ENCODE data around the gene PRSS12.

PRSS12 gene

DNA sequence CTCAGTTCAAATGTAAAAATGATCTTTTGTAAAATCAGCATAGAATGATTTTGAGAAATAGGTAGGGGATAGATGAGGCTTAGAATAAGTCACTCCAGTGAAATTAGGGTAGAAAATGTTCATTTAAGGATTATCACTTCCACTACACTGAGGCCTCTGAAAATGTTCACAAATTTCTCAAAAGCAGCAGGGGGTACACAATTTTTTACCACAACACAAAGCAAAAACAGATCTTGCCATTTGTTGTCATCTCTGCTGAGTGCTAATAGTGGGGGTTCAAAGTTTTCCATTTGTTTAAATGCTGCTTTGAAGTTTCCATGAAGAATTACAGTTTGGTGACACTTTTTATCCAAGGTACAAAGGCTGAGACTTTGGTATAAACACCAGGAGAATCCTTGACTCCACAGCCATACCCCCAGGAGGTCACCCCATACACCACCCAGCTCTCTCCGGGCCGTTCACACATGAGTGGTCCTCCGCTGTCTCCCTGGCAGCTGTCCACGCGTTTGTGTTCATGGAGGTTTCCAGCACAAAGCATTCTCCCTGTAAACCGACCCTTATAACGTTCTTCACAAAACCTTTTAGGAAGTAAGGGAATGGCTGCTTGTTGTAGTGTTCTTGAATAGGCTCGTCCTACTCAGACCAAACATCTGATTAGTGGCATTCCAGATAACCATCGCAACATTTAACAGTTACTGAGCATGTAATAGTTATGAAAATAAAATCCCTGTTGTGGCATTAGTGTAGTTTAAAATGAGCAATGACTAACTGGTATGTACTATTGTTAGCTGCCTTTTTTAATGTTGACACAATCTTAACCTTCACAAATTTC is 71.0 kb downstream of the PRSS12 start:
- H3K9ac ChIP-seq, result no peak overlapping the region
- no peak overlapping the region for H3K27ac ChIP-seq
- no peaks in the 10 kb centered on the region for H3K27me3 ChIP-seq (ENCODE audit: control insufficient read depth, insufficient read depth, low read length)
- no peak overlapping the region for H2AFZ ChIP-seq
- no peak overlapping the region for H3K4me3 ChIP-seq (ENCODE audit: low read depth, low read length)
- H3K36me3 ChIP-seq (ENCODE audit: control insufficient read depth, insufficient read depth, low read length), result no peaks in the 10 kb centered on the region
- TF ChIP-seq, protein P1, sequence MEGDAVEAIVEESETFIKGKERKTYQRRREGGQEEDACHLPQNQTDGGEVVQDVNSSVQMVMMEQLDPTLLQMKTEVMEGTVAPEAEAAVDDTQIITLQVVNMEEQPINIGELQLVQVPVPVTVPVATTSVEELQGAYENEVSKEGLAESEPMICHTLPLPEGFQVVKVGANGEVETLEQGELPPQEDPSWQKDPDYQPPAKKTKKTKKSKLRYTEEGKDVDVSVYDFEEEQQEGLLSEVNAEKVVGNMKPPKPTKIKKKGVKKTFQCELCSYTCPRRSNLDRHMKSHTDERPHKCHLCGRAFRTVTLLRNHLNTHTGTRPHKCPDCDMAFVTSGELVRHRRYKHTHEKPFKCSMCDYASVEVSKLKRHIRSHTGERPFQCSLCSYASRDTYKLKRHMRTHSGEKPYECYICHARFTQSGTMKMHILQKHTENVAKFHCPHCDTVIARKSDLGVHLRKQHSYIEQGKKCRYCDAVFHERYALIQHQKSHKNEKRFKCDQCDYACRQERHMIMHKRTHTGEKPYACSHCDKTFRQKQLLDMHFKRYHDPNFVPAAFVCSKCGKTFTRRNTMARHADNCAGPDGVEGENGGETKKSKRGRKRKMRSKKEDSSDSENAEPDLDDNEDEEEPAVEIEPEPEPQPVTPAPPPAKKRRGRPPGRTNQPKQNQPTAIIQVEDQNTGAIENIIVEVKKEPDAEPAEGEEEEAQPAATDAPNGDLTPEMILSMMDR (IDR thresholded peaks at IDR 0.05), result no peak
- H3K79me2 ChIP-seq, result no peaks in the 10 kb centered on the region
- H3K4me1 ChIP-seq, result peaks cover 2% of the 10 kb centered on the region
- no peak overlapping the region for H3K4me2 ChIP-seq (ENCODE audit: low read length)
- no peaks in the 10 kb centered on the region for H3K9me3 ChIP-seq (ENCODE audit: control insufficient read depth, low read length)

DNA sequence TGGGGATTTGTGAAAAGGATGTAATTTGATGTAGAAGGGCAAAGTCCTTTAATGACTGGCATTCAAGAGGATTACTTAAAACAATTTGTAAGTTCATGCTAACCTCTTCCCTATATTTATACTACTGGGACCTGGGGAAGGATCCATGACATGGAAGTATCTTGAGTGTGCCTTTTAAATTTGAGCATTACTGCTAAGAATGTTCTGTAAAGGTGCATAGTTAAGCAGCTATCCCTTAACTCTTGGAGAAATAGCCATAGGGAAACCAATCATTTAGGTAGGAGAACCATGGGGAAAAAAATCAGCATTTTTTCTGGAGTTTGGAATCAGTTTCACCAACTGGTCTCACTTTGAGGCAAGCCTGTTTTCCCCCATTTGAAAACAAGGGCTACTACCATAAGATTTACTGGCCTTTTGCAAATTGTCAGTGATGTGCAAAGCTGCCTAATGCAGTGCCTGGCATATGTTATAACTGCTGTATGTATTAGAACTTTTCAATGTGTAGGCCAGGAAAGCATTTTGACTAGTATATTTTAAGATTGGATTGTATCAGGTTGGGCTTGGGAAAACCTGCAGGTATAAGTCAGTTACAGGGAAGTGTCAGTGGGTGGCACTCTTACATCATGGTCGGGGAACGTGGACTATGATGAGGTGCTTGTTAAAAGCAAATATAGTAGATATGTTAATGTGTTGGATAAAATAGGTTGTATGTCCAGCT is 72.1 kb downstream of the PRSS12 start:
- H3K9ac ChIP-seq, result no peak overlapping the region
- H3K79me2 ChIP-seq, result no peaks in the 10 kb centered on the region
- H3K4me1 ChIP-seq, result peaks cover 2% of the 10 kb centered on the region
- H3K9me3 ChIP-seq (ENCODE audit: control insufficient read depth, low read length), result no peaks in the 10 kb centered on the region
- no peak overlapping the region for H3K4me3 ChIP-seq (ENCODE audit: low read depth, low read length)
- TF ChIP-seq, protein P1 (IDR thresholded peaks at IDR 0.05), result peak; percentile 42
- H3K27ac ChIP-seq, result no peak overlapping the region
- H3K36me3 ChIP-seq (ENCODE audit: control insufficient read depth, insufficient read depth, low read length), result no peaks in the 10 kb centered on the region
- H3K27me3 ChIP-seq (ENCODE audit: control insufficient read depth, insufficient read depth, low read length), result no peaks in the 10 kb centered on the region
- H3K4me2 ChIP-seq (ENCODE audit: low read length), result no peak overlapping the region
- no peak overlapping the region for H2AFZ ChIP-seq

DNA sequence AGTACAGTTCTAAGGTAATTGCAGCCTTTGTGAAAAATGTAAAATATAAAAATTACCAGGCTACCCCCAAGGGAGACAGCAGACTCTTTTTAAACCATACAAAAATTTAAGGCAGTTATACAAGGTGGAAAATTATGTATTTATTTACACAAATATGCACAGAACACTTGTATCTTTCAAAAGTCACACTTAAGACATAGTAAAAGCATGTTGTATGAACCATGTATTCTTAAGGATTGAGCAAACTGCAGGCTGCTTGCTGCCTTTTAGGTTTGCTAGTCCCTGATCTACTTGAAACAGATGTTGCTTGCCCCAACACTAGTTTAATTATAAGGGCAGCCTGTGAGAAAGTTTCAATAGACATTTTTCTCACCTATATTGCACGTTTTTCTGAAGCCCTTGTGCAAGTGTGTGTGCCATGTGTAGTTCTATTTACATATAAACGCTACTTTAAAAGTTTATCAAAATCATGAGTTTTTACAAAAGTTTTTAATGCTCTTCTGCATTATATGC is 72.8 kb downstream of the PRSS12 start:
- Histone ChIP-seq H3K79me2 (no peaks in the 10 kb centered on the region), H3K9me3 (ENCODE audit: control insufficient read depth, low read length) (no peaks in the 10 kb centered on the region), H3K4me3 (ENCODE audit: low read depth, low read length) (peak overlapping the region; percentile 95), H3K9ac (no peak overlapping the region), H3K4me1 (peaks cover 2% of the 10 kb centered on the region), H3K4me2 (ENCODE audit: low read length) (peak overlapping the region; percentile 94), H3K36me3 (ENCODE audit: control insufficient read depth, insufficient read depth, low read length) (no peaks in the 10 kb centered on the region), H3K27me3 (ENCODE audit: control insufficient read depth, insufficient read depth, low read length) (no peaks in the 10 kb centered on the region), H2AFZ (no peak overlapping the region), H3K27ac (no peak overlapping the region)
- TF ChIP-seq, protein P1 (IDR thresholded peaks at IDR 0.05), result no peak

DNA sequence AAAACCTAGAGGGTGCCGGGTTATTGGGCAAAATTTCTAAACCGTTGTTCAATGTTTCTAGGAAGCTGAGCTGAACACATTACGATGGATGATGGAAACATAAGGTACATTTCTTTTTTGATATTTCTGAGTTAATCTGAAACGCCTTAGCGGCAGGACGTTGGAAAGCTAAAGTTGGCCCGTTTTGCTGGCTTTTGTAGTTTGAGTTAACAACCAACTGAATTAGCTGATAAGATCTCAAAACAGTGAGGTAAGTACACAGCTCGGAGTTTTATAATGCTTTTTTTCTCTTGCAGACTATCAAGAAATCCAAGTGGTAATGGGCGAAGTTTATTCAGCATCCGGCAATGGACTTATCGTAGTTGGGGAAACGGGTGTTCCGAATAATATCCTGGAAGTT is 73.5 kb downstream of the PRSS12 start:
- Histone ChIP-seq H2AFZ (peak overlapping the region; percentile 89), H3K27ac (peak overlapping the region; percentile 71), H3K9ac (no peak overlapping the region), H3K36me3 (ENCODE audit: control insufficient read depth, insufficient read depth, low read length) (no peaks in the 10 kb centered on the region), H3K4me1 (peaks cover 2% of the 10 kb centered on the region), H3K9me3 (ENCODE audit: control insufficient read depth, low read length) (no peaks in the 10 kb centered on the region), H3K27me3 (ENCODE audit: control insufficient read depth, insufficient read depth, low read length) (no peaks in the 10 kb centered on the region), H3K4me2 (ENCODE audit: low read length) (peak overlapping the region; percentile 94), H3K4me3 (ENCODE audit: low read depth, low read length) (peak overlapping the region; percentile 95), H3K79me2 (no peaks in the 10 kb centered on the region)
- TF ChIP-seq, protein P1 (IDR thresholded peaks at IDR 0.05), result no peak
